Bronchial epithelial cell (primary cell): ENCODE measurements around the gene OTUD4. TPM values are rescaled to one million over a fixed set of nuclear protein-coding genes. Genes with fewer than 3 reads are reported as not detected.

ENCODE experiments used
- DNase-seq: peaks from one replicate; pipeline ENCODE4 v3.0.0-alpha.2; 2010; ENCODE audit warnings: low read depth
- FAIRE-seq: peaks from 2 replicates; lab custom pipeline; 2011; peaks lifted over from hg19 to GRCh38; lab: Jason Lieb, UNC
- H3K27me3 ChIP-seq: 2 replicates; pipeline ENCODE4 v1.5.1; 2011; ENCODE audit warnings: low read length; ENCODE audit not compliant: control insufficient read depth, insufficient read depth
- H3K36me3 ChIP-seq: 2 replicates; pipeline ENCODE4 v1.5.1; 2011; ENCODE audit warnings: low read length; ENCODE audit not compliant: control insufficient read depth, insufficient read depth
- H3K4me3 ChIP-seq: 2 replicates; pipeline ENCODE4 v1.5.1; 2011; ENCODE audit warnings: mild to moderate bottlenecking, low read depth, low read length, control low read depth
- CTCF ChIP-seq: IDR thresholded peaks from 2 replicates; pipeline ENCODE4 v1.5.1; 2011; ENCODE audit warnings: mild to moderate bottlenecking, moderate library complexity, low read length, control low read depth, inconsistent platforms; ENCODE audit not compliant: insufficient read depth, severe bottlenecking
- total RNA-seq: library from RNA; depleted of rRNA; stranded (reverse); fragments of >200 nt; gene quantifications from 2 replicates; pipeline ENCODE4 v1.2.1, GENCODE V29; 2014

OTUD4 gene
- total RNA-seq, 1 donor from 2014 or later = 22.9 TPM

GRCh38 chr4:145216535-145216934 is 36.1 kb upstream of the OTUD4 start:
- DNase-seq (peak; percentile 38), FAIRE-seq (no peak)
- Histone ChIP-seq H3K36me3 (no peaks in the 10 kb centered on the region), H3K4me3 (no peak overlapping the region), H3K27me3 (no peaks in the 10 kb centered on the region)
- peak; percentile 31 for TF ChIP-seq CTCF

- no peaks in the 10 kb centered on the region for H3K36me3 ChIP-seq
- H3K4me3 ChIP-seq = no peak overlapping the region
- TF ChIP-seq CTCF = no peak
- H3K27me3 ChIP-seq = no peaks in the 10 kb centered on the region
- DNase-seq = no peak
- no peak for FAIRE-seq
Observed at GRCh38 chr4:145213245-145213644, 32.9 kb upstream of the OTUD4 start.

- Histone ChIP-seq H3K4me3 (no peak overlapping the region), H3K27me3 (no peaks in the 10 kb centered on the region), H3K36me3 (no peaks in the 10 kb centered on the region)
- no peak for FAIRE-seq
- peak; percentile 9 for DNase-seq
- no peak for TF ChIP-seq CTCF
Observed at GRCh38 chr4:145207934-145208333, 27.5 kb upstream of the OTUD4 start.

GRCh38 chr4:145203410-145203809 is 23.0 kb upstream of the OTUD4 start:
- no peaks in the 10 kb centered on the region for H3K36me3 ChIP-seq
- no peak for DNase-seq
- no peak for FAIRE-seq
- no peak for TF ChIP-seq CTCF
- H3K4me3 ChIP-seq = no peak overlapping the region
- H3K27me3 ChIP-seq = no peaks in the 10 kb centered on the region

- H3K36me3 ChIP-seq = no peaks in the 10 kb centered on the region
- DNase-seq = no peak
- TF ChIP-seq CTCF = no peak
- no peak for FAIRE-seq
- H3K27me3 ChIP-seq = no peaks in the 10 kb centered on the region
- H3K4me3 ChIP-seq = no peak overlapping the region
Observed at GRCh38 chr4:145200366-145200765, 20.0 kb upstream of the OTUD4 start.

- Histone ChIP-seq H3K4me3 (no peak overlapping the region), H3K27me3 (no peaks in the 10 kb centered on the region), H3K36me3 (no peaks in the 10 kb centered on the region)
- DNase-seq (no peak), FAIRE-seq (no peak)
- TF ChIP-seq CTCF = no peak
Observed at GRCh38 chr4:145199051-145199716, 18.8 kb upstream of the OTUD4 start.
